Naive thymus-derived CD8-positive, alpha-beta T cell (primary cell): Measurements from ENCODE around the gene SORBS2. TPM values are rescaled to one million over a fixed set of nuclear protein-coding genes. Genes with fewer than 3 reads are reported as not detected.

ENCODE experiments used
- ATAC-seq, 2 donors: fragments of 150-1000 bp; cut with Tn5 transposase in 1 of 2; sonication (Bioruptor Pico), chemical (Tn5 transposase) in 1 of 2; 1 replicate in 1 of 2; 2 replicates in 1 of 2; pipeline ENCODE4 v1.10.0; 2021; ENCODE audit warnings: mild to moderate bottlenecking in 2 of 2, moderate library complexity in 2 of 2
- POLR2A ChIA-PET: fragments of 350-600 bp; sonication (Branson Sonifier 250); formaldehyde crosslinking; loops from one replicate; lab custom pipeline; 2021; ENCODE audit warnings: antibody characterized with exemption; lab: Charles Lee
- DNase-seq, 10 donors: peaks; one replicate each; pipeline versions ENCODE4 v3.0.0 to v3.0.0-alpha.2; 2020 to 2022
- H3K27ac Mint-ChIP-seq, 10 donors: one replicate each; pipeline ENCODE4 v1.8.0; 2020 to 2022; ENCODE audit warnings: mild to moderate bottlenecking in 10 of 10, mixed read lengths in 10 of 10, moderate library complexity in 4 of 10, inconsistent platforms in 1 of 10
- H3K27me3 Mint-ChIP-seq, 5 donors: one replicate each; pipeline ENCODE4 v1.8.0; 2021 to 2022; ENCODE audit warnings: mixed read lengths in 5 of 5
- H3K36me3 Mint-ChIP-seq, 3 donors: one replicate each; pipeline ENCODE4 v1.8.0; 2020 to 2022; ENCODE audit warnings: mixed read lengths in 3 of 3, mild to moderate bottlenecking in 2 of 3, inconsistent platforms in 1 of 3
- H3K4me1 Mint-ChIP-seq, 4 donors: one replicate each; pipeline ENCODE4 v1.8.0; 2021 to 2022; ENCODE audit warnings: mixed read lengths in 4 of 4
- H3K4me3 Mint-ChIP-seq, 10 donors: one replicate each; pipeline ENCODE4 v1.8.0; 2020 to 2022; ENCODE audit warnings: mild to moderate bottlenecking in 10 of 10, mixed read lengths in 10 of 10, moderate library complexity in 6 of 10, inconsistent platforms in 1 of 10
- H3K9me3 Mint-ChIP-seq, 9 donors: one replicate each; pipeline ENCODE4 v1.8.0; 2020 to 2022; ENCODE audit warnings: mixed read lengths in 9 of 9, mild to moderate bottlenecking in 3 of 9, inconsistent platforms in 1 of 9, moderate library complexity in 1 of 9
- polyA plus RNA-seq, 3 donors: library from polyadenylated mRNA; unstranded; fragments of 300-500 nt; fragmentation: Illumina TruSeq; gene quantifications; one replicate each; pipeline ENCODE4 v1.2.3, GENCODE V29; 2021
- total RNA-seq, 8 experiments: library from RNA in 2 of 8; stranded (reverse) in 2 of 8; gene quantifications; one replicate each; pipeline ENCODE4 v1.2.3 and lab custom pipeline; 2021 to 2026

Gene SORBS2
- total and polyA plus RNA-seq, 5 experiments from 2014 or later, result 1.4 TPM; not detected in 4

- DNase-seq (no peak), ATAC-seq (no peak)
- Mint-ChIP-seq H3K27me3 (peaks cover 13 to 48% (median 20%) of the 10 kb centered on the region in 5 donors), H3K4me3 (no peak overlapping the region), H3K27ac (no peak overlapping the region), H3K4me1 (peaks cover 0 to 7% (median 0%) of the 10 kb centered on the region in 4 donors), H3K36me3 (peaks cover 0 to 7% (median 0%) of the 10 kb centered on the region in 3 donors), H3K9me3 (peaks cover 0 to 2% (median 0%) of the 10 kb centered on the region in 9 donors)
- POLR2A ChIA-PET, result no interaction called here
These were observed 76.1 kb downstream of the SORBS2 start for GRCh38 chr4:185735866-185736400.

- Mint-ChIP-seq H3K4me3 (no peak overlapping the region), H3K27ac (no peak overlapping the region), H3K9me3 (peaks cover 0 to 2% (median 0%) of the 10 kb centered on the region in 9 donors), H3K36me3 (peaks cover 0 to 7% (median 0%) of the 10 kb centered on the region in 3 donors), H3K4me1 (peaks cover 0 to 7% (median 0%) of the 10 kb centered on the region in 4 donors), H3K27me3 (peaks cover 13 to 48% (median 20%) of the 10 kb centered on the region in 5 donors)
- no peak for ATAC-seq
- POLR2A ChIA-PET, result no interaction called here
- no peak for DNase-seq
These were observed 77.1 kb downstream of the SORBS2 start for GRCh38 chr4:185734930-185735329.

- peaks cover 13 to 48% (median 22%) of the 10 kb centered on the region in 5 donors for H3K27me3 Mint-ChIP-seq
- H3K4me3 Mint-ChIP-seq, result no peak overlapping the region
- ATAC-seq (no peak), DNase-seq (no peak)
- POLR2A ChIA-PET, result no interaction called here
- peaks cover 0 to 7% (median 0%) of the 10 kb centered on the region in 4 donors for H3K4me1 Mint-ChIP-seq
- peaks cover 0 to 7% (median 0%) of the 10 kb centered on the region in 3 donors for H3K36me3 Mint-ChIP-seq
- no peak overlapping the region for H3K27ac Mint-ChIP-seq
- peaks cover 0 to 2% (median 0%) of the 10 kb centered on the region in 9 donors for H3K9me3 Mint-ChIP-seq
These were observed 77.8 kb downstream of the SORBS2 start for GRCh38 chr4:185734214-185734613.

GRCh38 chr4:185730849-185731608, 81.0 kb downstream of the SORBS2 start:
- DNase-seq (no peak), ATAC-seq (no peak)
- Mint-ChIP-seq H3K36me3 (peaks cover 0 to 7% (median 0%) of the 10 kb centered on the region in 3 donors), H3K9me3 (peaks cover 0 to 2% (median 0%) of the 10 kb centered on the region in 9 donors), H3K27ac (no peak overlapping the region), H3K27me3 (peaks cover 15 to 58% (median 27%) of the 10 kb centered on the region in 5 donors), H3K4me3 (no peak overlapping the region), H3K4me1 (peaks cover 0 to 7% (median 0%) of the 10 kb centered on the region in 4 donors)
- POLR2A ChIA-PET, result no interaction called here

- Mint-ChIP-seq H3K27ac (no peak overlapping the region), H3K4me1 (peaks cover 0 to 7% (median 0%) of the 10 kb centered on the region in 4 donors), H3K9me3 (peaks cover 0 to 2% (median 0%) of the 10 kb centered on the region in 9 donors), H3K4me3 (no peak overlapping the region), H3K36me3 (peaks cover 0 to 7% (median 0%) of the 10 kb centered on the region in 3 donors), H3K27me3 (peaks cover 13 to 56% (median 25%) of the 10 kb centered on the region in 5 donors)
- POLR2A ChIA-PET, result no interaction called here
- DNase-seq (no peak), ATAC-seq (no peak)
These were observed 81.6 kb downstream of the SORBS2 start for GRCh38 chr4:185730387-185730786.

- ATAC-seq, result no peak
- peaks cover 0 to 7% (median 0%) of the 10 kb centered on the region in 3 donors for H3K36me3 Mint-ChIP-seq
- POLR2A ChIA-PET, result no interaction called here
- no peak for DNase-seq
- no peaks in the 10 kb centered on the region for H3K9me3 Mint-ChIP-seq
- no peak overlapping the region for H3K4me3 Mint-ChIP-seq
- H3K4me1 Mint-ChIP-seq, result peaks cover 0 to 3% (median 1%) of the 10 kb centered on the region in 4 donors
- H3K27me3 Mint-ChIP-seq, result peaks cover 12 to 56% (median 20%) of the 10 kb centered on the region in 5 donors
- no peak overlapping the region for H3K27ac Mint-ChIP-seq
These were observed 82.6 kb downstream of the SORBS2 start for GRCh38 chr4:185729391-185729804.

GRCh38 chr4:185728893-185729292, 83.1 kb downstream of the SORBS2 start:
- Mint-ChIP-seq H3K9me3 (no peaks in the 10 kb centered on the region), H3K4me1 (peaks cover 0 to 3% (median under 1%) of the 10 kb centered on the region in 4 donors), H3K4me3 (no peak overlapping the region), H3K27ac (no peak overlapping the region), H3K27me3 (peaks cover 12 to 53% (median 18%) of the 10 kb centered on the region in 5 donors), H3K36me3 (peaks cover 0 to 7% (median 0%) of the 10 kb centered on the region in 3 donors)
- ATAC-seq (no peak), DNase-seq (no peak)
- POLR2A ChIA-PET, result no interaction called here

GRCh38 chr4:185726931-185727330, 85.1 kb downstream of the SORBS2 start:
- ATAC-seq (no peak), DNase-seq (no peak)
- Mint-ChIP-seq H3K27ac (no peak overlapping the region), H3K36me3 (no peaks in the 10 kb centered on the region), H3K4me1 (peaks cover 0 to 3% (median 0%) of the 10 kb centered on the region in 4 donors), H3K9me3 (no peaks in the 10 kb centered on the region), H3K4me3 (no peak overlapping the region), H3K27me3 (peaks cover 2 to 33% (median 10%) of the 10 kb centered on the region in 5 donors)
- POLR2A ChIA-PET, result no interaction called here

GRCh38 chr4:185723631-185724260, 88.2 kb downstream of the SORBS2 start:
- H3K4me3 Mint-ChIP-seq, result no peak overlapping the region
- no peaks in the 10 kb centered on the region for H3K9me3 Mint-ChIP-seq
- ATAC-seq (no peak), DNase-seq (no peak)
- no peak overlapping the region for H3K27ac Mint-ChIP-seq
- no peaks in the 10 kb centered on the region for H3K36me3 Mint-ChIP-seq
- peaks cover 0 to 3% (median 0%) of the 10 kb centered on the region in 4 donors for H3K4me1 Mint-ChIP-seq
- peaks cover 1 to 28% (median 5%) of the 10 kb centered on the region in 5 donors for H3K27me3 Mint-ChIP-seq
- POLR2A ChIA-PET, result no interaction called here

- Mint-ChIP-seq H3K36me3 (no peaks in the 10 kb centered on the region), H3K4me1 (peaks cover 0 to 3% (median 0%) of the 10 kb centered on the region in 4 donors), H3K27ac (no peak overlapping the region), H3K9me3 (no peaks in the 10 kb centered on the region), H3K4me3 (no peak overlapping the region), H3K27me3 (peaks cover 0 to 20% (median 3%) of the 10 kb centered on the region in 5 donors)
- DNase-seq (no peak), ATAC-seq (no peak)
- POLR2A ChIA-PET, result no interaction called here
These were observed 90.0 kb downstream of the SORBS2 start for GRCh38 chr4:185722029-185722316.

GRCh38 chr4:185721190-185722028, 90.6 kb downstream of the SORBS2 start:
- POLR2A ChIA-PET, result no interaction called here
- Mint-ChIP-seq H3K4me3 (no peak overlapping the region), H3K27me3 (peaks cover 0 to 20% (median 0%) of the 10 kb centered on the region in 5 donors), H3K27ac (no peak overlapping the region), H3K36me3 (no peaks in the 10 kb centered on the region), H3K9me3 (no peaks in the 10 kb centered on the region), H3K4me1 (peaks cover 0 to 3% (median 0%) of the 10 kb centered on the region in 4 donors)
- DNase-seq (no peak), ATAC-seq (no peak)

- H3K4me1 Mint-ChIP-seq, result no peaks in the 10 kb centered on the region
- no peaks in the 10 kb centered on the region for H3K36me3 Mint-ChIP-seq
- DNase-seq, result no peak
- H3K27me3 Mint-ChIP-seq, result peaks cover under 1 to 11% (median 2%) of the 10 kb centered on the region in 5 donors
- H3K9me3 Mint-ChIP-seq, result no peaks in the 10 kb centered on the region
- H3K4me3 Mint-ChIP-seq, result no peak overlapping the region
- no peak overlapping the region for H3K27ac Mint-ChIP-seq
- no peak for ATAC-seq
- POLR2A ChIA-PET, result no interaction called here
These were observed 92.5 kb downstream of the SORBS2 start for GRCh38 chr4:185719500-185719858.
